GM19467 (cell line): ENCODE results near the gene AP3S2.
"Not testable (repeated sequence)": the region's sequence is repeated elsewhere in the genome, so short reads cannot be mapped to it uniquely, and the experiment has no call there.

Experiments
- ATAC-seq: cut with Tn5 transposase; IDR thresholded peaks from one replicate; pipeline ENCODE4 v1.9.1; 2021; ENCODE audit warnings: mild to moderate bottlenecking, moderate library complexity; ENCODE audit not compliant: unreplicated experiment

AP3S2 gene

GRCh38 chr15:89903858-89904130, 10.0 kb upstream of the AP3S2 start:
- no peak for ATAC-seq

- no peak for ATAC-seq
Measured at GRCh38 chr15:89903015-89903857, 9.4 kb upstream of the AP3S2 start.

- ATAC-seq: no peak
Measured at GRCh38 chr15:89900849-89901248, 7.1 kb upstream of the AP3S2 start.

- ATAC-seq: no peak
Measured at GRCh38 chr15:89899951-89900567, 6.3 kb upstream of the AP3S2 start.

- ATAC-seq: no peak
Measured at GRCh38 chr15:89899295-89899945, 5.6 kb upstream of the AP3S2 start.

GRCh38 chr15:89898614-89899294, 5.0 kb upstream of the AP3S2 start:
- ATAC-seq: no peak

- no peak for ATAC-seq
Measured at GRCh38 chr15:89898146-89898545, 4.4 kb upstream of the AP3S2 start.

- no peak for ATAC-seq
Measured at GRCh38 chr15:89893027-89893426, 767 bp downstream of the AP3S2 start.

- no peak for ATAC-seq
Measured at GRCh38 chr15:89888214-89888804, 5.5 kb downstream of the AP3S2 start.

GRCh38 chr15:89885611-89886010, 8.2 kb downstream of the AP3S2 start:
- ATAC-seq: no peak

GRCh38 chr15:89885179-89885578, 8.6 kb downstream of the AP3S2 start:
- ATAC-seq: not testable (repeated sequence)

- no peak for ATAC-seq
Measured at GRCh38 chr15:89883518-89883917, 10.3 kb downstream of the AP3S2 start.

- ATAC-seq: no peak
Measured at GRCh38 chr15:89880727-89881126, 13.1 kb downstream of the AP3S2 start.

GRCh38 chr15:89878323-89878722, 15.5 kb downstream of the AP3S2 start:
- ATAC-seq: no peak

GRCh38 chr15:89877083-89877425, 16.7 kb downstream of the AP3S2 start:
- no peak for ATAC-seq

- no peak for ATAC-seq
Measured at GRCh38 chr15:89876396-89877082, 17.3 kb downstream of the AP3S2 start.

GRCh38 chr15:89875741-89876140, 18.1 kb downstream of the AP3S2 start:
- ATAC-seq: no peak

GRCh38 chr15:89874926-89875564, 18.7 kb downstream of the AP3S2 start:
- peak; percentile 81 for ATAC-seq

- ATAC-seq: no peak
Measured at GRCh38 chr15:89870688-89871288, 23.0 kb downstream of the AP3S2 start.

- ATAC-seq: no peak
Measured at GRCh38 chr15:89870006-89870405, 23.8 kb downstream of the AP3S2 start.
